GM21723 (cell line): ENCODE measurements around the gene MARCHF10.

Experiments used
- ATAC-seq: cut with Tn5 transposase; IDR thresholded peaks from one replicate; pipeline ENCODE4 v1.9.1; 2021; ENCODE audit warnings: mild to moderate bottlenecking, moderate library complexity; ENCODE audit not compliant: unreplicated experiment

Gene MARCHF10

GRCh38 chr17:62681061-62681938, 126.8 kb downstream of the MARCHF10 start:
- ATAC-seq, result no peak

- no peak for ATAC-seq
These were observed 127.5 kb downstream of the MARCHF10 start for GRCh38 chr17:62680541-62681052.

- ATAC-seq, result no peak
These were observed 128.2 kb downstream of the MARCHF10 start for GRCh38 chr17:62679866-62680377.

GRCh38 chr17:62678214-62678919, 129.7 kb downstream of the MARCHF10 start:
- ATAC-seq, result no peak

DNA sequence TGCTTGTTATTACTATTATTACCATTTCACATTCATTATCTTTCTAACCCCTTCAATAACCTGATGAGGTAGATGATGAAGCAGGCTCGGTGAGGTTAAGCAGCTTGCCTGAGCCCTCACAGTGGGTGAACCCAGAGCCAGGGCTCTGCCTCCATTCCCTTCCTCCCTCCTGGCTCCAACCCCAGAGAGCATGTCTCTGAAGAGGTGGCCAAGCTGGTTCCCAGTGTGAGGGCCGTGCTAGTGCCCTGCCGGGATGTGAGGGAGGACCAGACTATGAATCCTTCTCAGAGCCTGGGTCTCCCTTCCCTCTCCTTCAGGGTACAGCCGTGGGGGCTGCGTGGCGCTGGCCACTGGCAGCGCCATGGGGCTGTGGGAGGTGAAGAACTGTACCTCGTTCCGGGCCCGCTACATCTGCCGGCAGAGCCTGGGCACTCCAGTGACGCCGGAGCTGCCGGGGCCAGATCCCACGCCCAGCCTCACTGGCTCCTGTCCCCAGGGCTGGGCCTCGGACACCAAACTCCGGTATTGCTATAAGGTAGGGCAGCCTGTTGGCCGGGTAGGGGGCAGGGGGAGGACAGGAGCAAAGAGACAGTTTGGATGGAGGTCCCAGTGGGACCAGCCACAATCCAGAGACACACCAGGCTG, 131.0 kb downstream of the MARCHF10 start:
- no peak for ATAC-seq

DNA sequence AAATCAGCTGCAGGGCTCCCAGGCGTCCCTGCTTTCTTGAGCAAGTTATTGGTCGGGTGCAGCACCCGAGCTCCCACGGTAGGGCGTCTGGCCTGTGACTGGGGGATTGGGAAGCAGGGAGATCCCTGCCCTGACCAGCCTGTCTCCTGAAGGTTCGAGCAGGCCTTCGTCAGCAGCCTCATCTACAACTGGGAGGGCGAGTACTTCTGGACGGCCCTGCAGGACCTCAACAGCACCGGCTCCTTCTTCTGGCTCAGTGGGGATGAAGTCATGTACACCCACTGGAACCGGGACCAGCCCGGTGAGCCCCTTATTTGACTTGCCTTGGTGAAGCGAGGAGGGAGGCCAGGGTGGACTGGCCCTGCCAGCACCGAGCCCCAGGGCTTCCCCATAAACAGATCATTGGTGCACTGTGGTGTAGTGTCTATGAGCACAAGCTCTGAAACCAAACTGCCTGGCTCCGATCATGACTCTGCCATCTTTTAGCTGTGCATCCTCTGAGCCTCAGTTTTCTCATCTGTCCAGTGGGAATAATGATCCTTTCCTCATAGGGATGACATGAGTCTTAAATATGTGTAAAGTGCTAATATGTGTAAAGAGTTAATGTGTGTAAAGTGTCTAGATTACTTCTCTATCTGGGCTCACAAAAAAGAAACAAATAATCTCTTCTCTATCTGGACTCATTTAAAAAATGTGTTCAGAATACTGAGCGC, 131.7 kb downstream of the MARCHF10 start:
- ATAC-seq, result no peak

DNA sequence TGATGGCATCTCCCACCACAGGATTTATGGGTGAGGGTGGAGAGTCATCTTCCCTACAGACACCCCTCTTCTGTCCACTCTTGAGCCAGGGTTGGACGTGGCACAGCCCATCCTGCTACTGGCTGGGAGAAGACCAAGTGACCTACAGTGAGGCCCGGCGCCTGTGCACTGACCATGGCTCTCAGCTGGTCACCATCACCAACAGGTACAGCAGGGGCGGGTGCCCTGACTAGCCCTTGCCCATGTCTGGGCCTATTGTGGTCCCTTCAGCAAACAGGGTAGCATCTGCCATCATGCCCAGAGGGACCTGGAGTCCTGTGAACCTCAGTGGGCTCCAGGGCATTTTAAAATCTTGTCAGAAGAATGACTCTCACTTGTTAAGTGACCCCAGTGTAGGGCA, 132.4 kb downstream of the MARCHF10 start:
- ATAC-seq, result no peak

DNA sequence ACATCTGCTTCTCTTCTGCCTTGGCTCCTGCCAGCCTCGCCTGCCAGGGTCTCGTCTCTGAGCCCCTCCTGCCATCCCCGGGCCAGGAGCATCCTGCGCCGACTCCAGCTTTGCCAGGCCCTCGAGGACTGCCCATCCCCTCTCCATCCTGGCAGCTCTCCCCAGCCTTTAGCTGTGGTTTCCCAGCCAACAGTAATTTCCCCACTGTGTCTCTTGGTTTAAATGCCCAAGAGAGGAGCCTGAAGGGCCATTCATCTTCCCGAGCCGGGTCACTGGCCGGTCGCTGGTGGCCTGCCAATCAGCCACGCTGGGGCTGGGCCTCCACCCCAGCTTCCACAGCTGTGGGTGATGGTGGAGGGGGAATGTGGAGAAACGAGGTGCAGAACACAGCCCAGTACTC, 132.9 kb downstream of the MARCHF10 start:
- ATAC-seq, result no peak

GRCh38 chr17:62674841-62675240, 133.3 kb downstream of the MARCHF10 start:
- no peak for ATAC-seq

- ATAC-seq, result no peak
These were observed 133.8 kb downstream of the MARCHF10 start for GRCh38 chr17:62674363-62674739.

DNA sequence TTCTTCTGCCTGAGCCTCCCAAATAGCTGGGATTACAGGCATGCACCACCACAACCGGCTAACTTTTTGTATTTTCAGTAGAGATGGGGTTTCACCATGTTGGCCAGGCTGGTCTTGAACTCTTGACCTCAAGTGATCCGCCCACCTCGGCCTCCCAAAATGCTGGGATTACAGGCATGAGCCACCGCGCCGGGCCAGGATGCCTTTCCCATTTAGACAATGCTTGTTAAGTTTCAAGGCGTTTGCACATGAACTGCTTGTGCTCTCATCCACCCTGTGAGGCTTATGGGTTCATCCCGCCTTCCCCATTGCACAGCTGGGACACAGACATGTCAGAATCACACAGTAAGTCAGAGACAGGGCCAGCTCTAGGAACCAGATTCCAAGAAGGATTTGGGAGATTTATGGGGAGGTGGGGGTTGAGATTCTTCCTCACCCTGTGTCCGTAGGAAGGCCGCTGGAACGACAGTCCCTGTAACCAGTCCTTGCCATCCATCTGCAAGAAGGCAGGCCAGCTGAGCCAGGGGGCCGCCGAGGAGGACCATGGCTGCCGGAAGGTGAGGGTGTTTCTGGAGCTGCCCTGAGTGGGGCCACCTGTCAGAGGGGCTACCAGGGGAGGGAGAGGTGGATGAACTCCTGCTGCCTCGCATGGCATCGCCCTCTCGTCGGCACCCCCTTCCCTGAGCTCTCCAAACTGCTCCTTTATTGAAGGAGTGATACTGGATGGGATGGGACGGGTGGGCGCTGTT, 134.3 kb downstream of the MARCHF10 start:
- ATAC-seq, result no peak

DNA sequence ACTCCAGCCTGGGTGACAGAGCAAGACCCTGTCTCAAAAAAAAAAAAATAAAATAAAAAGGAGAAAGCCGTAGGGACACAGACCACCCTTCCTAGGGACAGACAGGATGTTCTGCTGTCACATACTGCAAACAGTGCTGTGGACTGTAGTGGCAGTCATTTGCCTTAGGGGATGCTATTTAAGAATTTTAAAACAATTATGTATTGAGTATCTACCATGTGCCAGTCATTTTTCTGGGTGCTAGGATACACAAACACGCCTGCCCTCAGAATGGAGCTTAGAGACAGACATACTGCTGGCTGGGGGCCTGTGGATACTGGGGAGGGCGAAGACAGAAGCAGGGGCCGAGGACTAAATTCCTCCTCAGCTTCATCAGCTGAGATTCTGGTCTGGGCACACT, 135.2 kb downstream of the MARCHF10 start:
- no peak for ATAC-seq

DNA sequence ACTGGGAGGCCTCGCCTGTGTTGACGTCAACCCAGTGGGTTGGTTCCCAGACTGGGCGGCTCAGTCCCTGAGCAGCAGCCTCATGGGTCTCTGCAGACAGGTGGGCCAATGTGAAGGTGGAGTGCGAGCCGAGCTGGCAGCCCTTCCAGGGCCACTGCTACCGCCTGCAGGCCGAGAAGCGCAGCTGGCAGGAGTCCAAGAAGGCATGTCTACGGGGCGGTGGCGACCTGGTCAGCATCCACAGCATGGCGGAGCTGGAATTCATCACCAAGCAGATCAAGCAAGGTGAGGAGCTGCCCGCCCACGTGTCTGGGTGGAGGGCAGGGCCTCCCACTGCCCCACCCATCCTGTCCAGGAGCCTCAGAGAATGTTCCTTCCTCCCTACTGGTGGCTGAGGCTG, 136.6 kb downstream of the MARCHF10 start:
- ATAC-seq, result no peak

- ATAC-seq, result no peak
These were observed 137.8 kb downstream of the MARCHF10 start for GRCh38 chr17:62670202-62670821.

GRCh38 chr17:62668091-62668804, 139.9 kb downstream of the MARCHF10 start:
- ATAC-seq, result no peak

GRCh38 chr17:62666801-62667591, 141.1 kb downstream of the MARCHF10 start:
- ATAC-seq, result no peak

GRCh38 chr17:62666061-62666800, 141.9 kb downstream of the MARCHF10 start:
- no peak for ATAC-seq
